TTC549 (cell line): ENCODE results near the gene CRISPLD2.

Source experiments
- FAIRE-seq: peaks from 2 replicates; lab custom pipeline; 2012; peaks lifted over from hg19 to GRCh38; lab: Jason Lieb, UNC

The CRISPLD2 gene

GRCh38 chr16:84916850-84917249 lies 97.1 kb downstream of the CRISPLD2 start:
- FAIRE-seq = no peak

- no peak for FAIRE-seq
Observed at GRCh38 chr16:84917492-84917891, 97.7 kb downstream of the CRISPLD2 start.

- FAIRE-seq = no peak
Observed at GRCh38 chr16:84918006-84918909, 98.5 kb downstream of the CRISPLD2 start.

- no peak for FAIRE-seq
Observed at GRCh38 chr16:84919269-84919668, 99.5 kb downstream of the CRISPLD2 start.

GRCh38 chr16:84919708-84920107 lies 99.9 kb downstream of the CRISPLD2 start:
- FAIRE-seq = no peak

GRCh38 chr16:84920333-84920732 lies 100.5 kb downstream of the CRISPLD2 start:
- FAIRE-seq = no peak

GRCh38 chr16:84922351-84923120 lies 102.8 kb downstream of the CRISPLD2 start:
- FAIRE-seq = no peak

GRCh38 chr16:84924331-84925091 lies 104.7 kb downstream of the CRISPLD2 start:
- no peak for FAIRE-seq

- no peak for FAIRE-seq
Observed at GRCh38 chr16:84925092-84925772, 105.4 kb downstream of the CRISPLD2 start.

GRCh38 chr16:84925773-84926372 lies 106.1 kb downstream of the CRISPLD2 start:
- no peak for FAIRE-seq

GRCh38 chr16:84926462-84926861 lies 106.7 kb downstream of the CRISPLD2 start:
- no peak for FAIRE-seq

- FAIRE-seq = no peak
Observed at GRCh38 chr16:84927621-84928591, 108.1 kb downstream of the CRISPLD2 start.

GRCh38 chr16:84928679-84929420 lies 109.1 kb downstream of the CRISPLD2 start:
- no peak for FAIRE-seq

GRCh38 chr16:84929421-84930297 lies 109.9 kb downstream of the CRISPLD2 start:
- no peak for FAIRE-seq

- no peak for FAIRE-seq
Observed at GRCh38 chr16:84930298-84931106, 110.7 kb downstream of the CRISPLD2 start.

- no peak for FAIRE-seq
Observed at GRCh38 chr16:84931107-84931494, 111.3 kb downstream of the CRISPLD2 start.

- FAIRE-seq = no peak
Observed at GRCh38 chr16:84931506-84931905, 111.7 kb downstream of the CRISPLD2 start.

GRCh38 chr16:84932681-84933080 lies 112.9 kb downstream of the CRISPLD2 start:
- FAIRE-seq = no peak
